Retinal pigment epithelial cell (primary cell): ENCODE data around the gene TNNI3K.

ENCODE experiments used
- DNase-seq: peaks from one replicate; pipeline ENCODE4 v3.0.0-alpha.2; 2010; ENCODE audit warnings: low read depth
- H3K4me3 ChIP-seq: 2 replicates; pipeline ENCODE4 v1.5.1; 2011; ENCODE audit warnings: mild to moderate bottlenecking, low read length, control low read depth, moderate library complexity
- TF ChIP-seq, protein P1 (sequence below): conservative IDR thresholded peaks from 2 replicates; pipeline ENCODE4 v1.5.1; 2011; ENCODE audit warnings: low read depth, low read length, control low read depth, inconsistent platforms

TNNI3K gene

DNA sequence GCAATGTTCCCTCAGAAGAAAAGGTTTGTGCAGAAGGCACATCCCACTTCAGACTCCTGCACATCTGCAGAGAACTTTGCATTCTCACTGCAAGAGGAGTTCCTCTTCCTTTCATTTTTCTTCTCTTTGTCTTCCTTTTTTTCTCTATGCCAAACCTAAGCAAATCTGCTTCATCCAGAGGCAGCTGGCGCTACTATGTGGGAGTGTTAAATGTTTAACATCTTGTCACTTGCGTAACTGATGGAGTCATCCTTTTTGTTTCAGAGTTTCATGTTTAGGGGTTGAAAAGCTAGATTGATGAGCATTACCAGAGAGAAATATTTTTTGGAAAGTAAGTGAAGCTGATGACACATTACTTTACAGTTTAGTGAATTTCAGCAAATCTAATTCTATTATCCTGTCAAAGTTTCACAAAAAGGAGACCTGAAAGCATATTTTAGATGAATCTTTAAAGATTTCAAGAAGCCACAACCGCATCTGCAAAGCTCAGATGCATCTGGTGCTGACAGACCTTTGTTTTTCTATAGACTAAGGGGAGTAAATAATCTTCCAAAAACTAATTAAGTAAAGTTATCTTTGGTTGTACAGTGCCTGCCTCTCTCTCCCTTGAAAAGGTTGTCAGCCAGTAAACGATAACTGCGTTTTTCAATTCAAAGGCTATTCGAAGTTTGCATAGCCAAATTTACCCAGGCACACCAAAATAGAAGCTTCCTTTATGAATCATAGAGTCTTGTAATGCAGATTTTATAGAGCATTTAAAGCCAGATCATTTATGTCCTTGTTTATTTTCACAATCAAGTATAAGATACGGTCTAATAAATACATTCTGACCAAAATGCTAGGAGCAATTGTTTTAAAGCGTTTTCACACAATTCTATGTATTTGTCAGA lies 278.5 kb downstream of the TNNI3K start:
- H3K4me3 ChIP-seq = no peak overlapping the region
- DNase-seq = no peak

DNA sequence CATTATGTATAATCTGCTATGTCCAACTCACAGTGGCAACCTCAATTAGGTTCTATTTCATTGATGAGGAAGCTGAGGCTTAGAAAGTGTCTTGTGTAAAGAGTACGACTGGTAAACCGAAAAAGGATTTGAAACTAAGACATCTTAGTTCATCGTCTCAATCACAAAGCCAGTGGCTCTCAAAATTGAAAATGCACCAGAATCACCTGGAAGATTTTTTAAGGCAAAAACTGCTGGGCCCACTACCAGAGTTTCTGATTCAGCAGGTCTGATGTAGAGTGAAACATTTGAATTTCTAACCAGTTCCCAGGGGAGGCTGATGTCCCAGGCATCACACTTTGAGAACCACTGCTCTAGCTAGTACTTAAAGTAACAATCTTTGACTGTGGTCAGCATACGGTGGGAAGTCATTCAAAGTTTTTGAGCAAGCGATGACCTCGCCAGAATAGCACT lies 282.4 kb downstream of the TNNI3K start:
- TF ChIP-seq, protein P1, sequence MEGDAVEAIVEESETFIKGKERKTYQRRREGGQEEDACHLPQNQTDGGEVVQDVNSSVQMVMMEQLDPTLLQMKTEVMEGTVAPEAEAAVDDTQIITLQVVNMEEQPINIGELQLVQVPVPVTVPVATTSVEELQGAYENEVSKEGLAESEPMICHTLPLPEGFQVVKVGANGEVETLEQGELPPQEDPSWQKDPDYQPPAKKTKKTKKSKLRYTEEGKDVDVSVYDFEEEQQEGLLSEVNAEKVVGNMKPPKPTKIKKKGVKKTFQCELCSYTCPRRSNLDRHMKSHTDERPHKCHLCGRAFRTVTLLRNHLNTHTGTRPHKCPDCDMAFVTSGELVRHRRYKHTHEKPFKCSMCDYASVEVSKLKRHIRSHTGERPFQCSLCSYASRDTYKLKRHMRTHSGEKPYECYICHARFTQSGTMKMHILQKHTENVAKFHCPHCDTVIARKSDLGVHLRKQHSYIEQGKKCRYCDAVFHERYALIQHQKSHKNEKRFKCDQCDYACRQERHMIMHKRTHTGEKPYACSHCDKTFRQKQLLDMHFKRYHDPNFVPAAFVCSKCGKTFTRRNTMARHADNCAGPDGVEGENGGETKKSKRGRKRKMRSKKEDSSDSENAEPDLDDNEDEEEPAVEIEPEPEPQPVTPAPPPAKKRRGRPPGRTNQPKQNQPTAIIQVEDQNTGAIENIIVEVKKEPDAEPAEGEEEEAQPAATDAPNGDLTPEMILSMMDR = no peak
- H3K4me3 ChIP-seq = no peak overlapping the region
- no peak for DNase-seq

More for the DNA sequence above, 278.5 kb downstream of the TNNI3K start:
- TF ChIP-seq, protein P1 = no peak

DNA sequence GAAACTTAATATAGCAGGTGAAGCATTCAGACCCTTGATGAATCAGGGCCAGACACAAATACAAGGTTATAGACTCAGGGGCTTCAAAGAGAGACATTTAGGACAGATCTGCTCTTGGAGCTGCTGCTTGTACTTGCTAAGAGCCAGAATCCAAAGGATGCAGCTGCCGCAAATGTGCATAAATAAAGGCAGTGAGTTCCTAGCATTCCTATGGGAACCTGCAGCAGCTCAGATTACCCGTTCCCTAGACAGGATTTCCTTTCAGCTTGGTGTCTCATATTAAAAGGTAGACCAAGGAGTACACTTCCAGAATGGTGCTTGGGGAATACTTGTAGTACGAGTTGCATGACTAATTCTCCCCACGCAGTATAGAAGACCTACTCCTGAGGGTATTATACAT lies 287.0 kb downstream of the TNNI3K start:
- TF ChIP-seq, protein P1 = no peak
- H3K4me3 ChIP-seq = no peak overlapping the region
- DNase-seq = no peak

DNA sequence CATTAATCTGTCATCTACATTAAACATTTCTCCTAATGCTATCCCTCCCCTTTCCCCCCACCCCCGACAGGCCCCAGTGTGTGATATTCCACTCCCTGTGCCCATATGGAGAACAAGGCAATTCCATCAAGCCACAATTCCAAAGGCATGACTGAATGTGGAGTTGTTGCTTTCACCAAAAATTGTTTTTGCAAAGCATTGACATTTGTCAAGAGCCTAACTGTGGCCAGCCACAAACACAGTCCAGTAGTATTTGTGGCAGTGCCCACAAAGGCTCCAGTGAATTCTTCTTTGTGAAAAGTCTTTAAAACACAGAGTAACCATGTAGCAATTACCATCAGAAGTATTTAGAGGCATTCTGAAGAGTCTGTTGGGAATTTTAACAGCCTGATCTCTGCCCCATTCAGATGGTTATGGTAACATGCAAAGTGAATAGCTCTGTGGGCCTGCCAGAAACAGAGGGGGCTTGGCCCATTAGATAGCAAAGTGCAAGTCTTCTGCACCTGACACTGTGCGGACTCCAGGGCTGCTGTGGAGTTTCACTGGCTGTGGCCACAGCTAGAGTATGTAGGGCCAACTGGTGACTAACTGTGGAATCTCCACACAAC lies 288.8 kb downstream of the TNNI3K start:
- no peak overlapping the region for H3K4me3 ChIP-seq
- DNase-seq = no peak
- TF ChIP-seq, protein P1 = no peak

DNA sequence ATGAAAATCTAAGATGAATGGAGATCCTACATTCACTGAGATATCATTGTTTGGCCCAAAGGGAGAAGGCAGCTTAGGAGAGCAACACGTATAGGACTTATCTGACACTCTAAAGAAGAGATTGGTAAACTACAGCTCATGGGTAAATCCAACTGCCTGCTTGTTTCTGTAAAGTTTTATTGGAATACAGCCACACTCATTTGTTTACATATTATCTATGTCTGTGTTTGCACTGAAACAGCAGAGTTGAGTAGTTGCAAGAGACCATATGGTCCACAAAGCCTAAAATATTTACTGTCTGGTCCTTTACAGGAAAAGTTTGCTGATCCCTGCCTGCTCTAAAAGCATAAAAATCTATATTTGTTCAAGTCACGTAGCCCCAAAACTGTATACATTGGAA lies 291.5 kb downstream of the TNNI3K start:
- TF ChIP-seq, protein P1 = no peak
- no peak overlapping the region for H3K4me3 ChIP-seq
- no peak for DNase-seq

DNA sequence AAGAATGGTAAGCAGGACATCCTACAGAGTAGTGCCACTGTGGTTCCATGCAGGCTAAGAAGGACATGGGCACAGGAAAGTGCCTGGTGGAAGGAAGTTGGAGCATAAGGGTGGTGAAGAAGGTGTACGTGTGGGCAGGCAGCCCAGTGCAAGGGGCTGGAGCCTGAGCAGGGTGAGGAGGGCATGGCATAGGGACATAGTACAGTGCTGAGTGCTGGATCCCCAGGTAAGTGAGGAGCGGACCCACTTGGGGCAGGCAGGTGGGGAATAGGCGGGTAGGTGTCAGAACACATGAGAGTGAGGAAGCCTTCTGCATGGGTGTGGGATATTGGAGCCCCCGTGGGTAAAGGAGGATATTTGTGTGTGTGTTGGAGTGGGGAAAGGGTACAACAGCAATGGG lies 292.9 kb downstream of the TNNI3K start:
- DNase-seq = no peak

More for the DNA sequence above, 292.9 kb downstream of the TNNI3K start:
- TF ChIP-seq, protein P1 = no peak
- no peak overlapping the region for H3K4me3 ChIP-seq
